Left cardiac atrium (tissue), 4 donors: Measurements from ENCODE around the gene MGA. TPM values are rescaled to one million over a fixed set of nuclear protein-coding genes. Genes with fewer than 3 reads are reported as not detected.
A peak's percentile ranks its signal among the peaks of the same experiment; 100 is the strongest.

Experiments used
- ATAC-seq, 2 donors: fragments of 200-7000 bp; cut with Tn5 transposase; one replicate each; pipeline ENCODE4 v1.9.1; 2020; ENCODE audit warnings: mild to moderate bottlenecking in 2 of 2, moderate library complexity in 2 of 2
- DNase-seq: peaks from one replicate; pipeline ENCODE4 v3.0.0-alpha.2; 2020
- intact Hi-C, 2 donors: fragments of 100-400 bp; cut with DNase I; formaldehyde crosslinking; loops; one replicate each; pipeline versions ENCODE4 v1.14.1 to v1.15.1; 2022 to 2023
- total RNA-seq, 2 donors: library from RNA; stranded (reverse); fragmentation: NEBNext Ultra II Directional; extraction: Animal tissue kit (Norgen Biotek cat#: 25700); gene quantifications; one replicate each; pipeline ENCODE4 v1.2.1, GENCODE V29; 2021
- donor health status: DM: no; HTN: yes; CAD: no.
- donor health status: DM: no; HTN: yes; CAD: no; lungs with severe emphysema.
- donor health status: DM: yes; HTN: yes; CAD: no.
- donor health status: Dilated cardiomyopathy.

MGA gene
- total RNA-seq, 2 donors from 2014 or later, result 31.6 to 32.0 TPM

- intact Hi-C loops, result no loop called here
- DNase-seq, result no peak
- ATAC-seq, result no peak
Observed at GRCh38 chr15:41797201-41797944, 137.2 kb downstream of the MGA start.

GRCh38 chr15:41798607-41799487 lies 138.6 kb downstream of the MGA start:
- intact Hi-C loops, result no loop called here
- ATAC-seq (peak in 1 of 2 donors; percentile 17), DNase-seq (no peak)

GRCh38 chr15:41799488-41799805 lies 139.2 kb downstream of the MGA start:
- no peak for DNase-seq
- intact Hi-C loops, result no loop called here
- no peak for ATAC-seq

- DNase-seq, result no peak
- ATAC-seq, result no peak
- intact Hi-C loops, result no loop called here
Observed at GRCh38 chr15:41801185-41801584, 141.0 kb downstream of the MGA start.

GRCh38 chr15:41801850-41802455 lies 141.7 kb downstream of the MGA start:
- no peak for ATAC-seq
- no peak for DNase-seq
- intact Hi-C loops, result no loop called here

GRCh38 chr15:41804361-41804760 lies 144.2 kb downstream of the MGA start:
- ATAC-seq, result no peak
- no peak for DNase-seq
- intact Hi-C loops, result no loop called here

GRCh38 chr15:41804916-41805666 lies 144.9 kb downstream of the MGA start:
- peak in 1 of 2 donors; percentile 13 for ATAC-seq
- no peak for DNase-seq
- intact Hi-C loops, result no loop called here

- DNase-seq (no peak), ATAC-seq (no peak)
- intact Hi-C loops, result no loop called here
Observed at GRCh38 chr15:41805711-41806110, 145.5 kb downstream of the MGA start.

- intact Hi-C loops, result no loop called here
- ATAC-seq (peak; percentile 51 to 88), DNase-seq (peak; percentile 42)
Observed at GRCh38 chr15:41806291-41807181, 146.3 kb downstream of the MGA start.

GRCh38 chr15:41809121-41809520 lies 148.9 kb downstream of the MGA start:
- ATAC-seq (no peak), DNase-seq (no peak)
- intact Hi-C loops, result no loop called here

- DNase-seq (no peak), ATAC-seq (no peak)
- intact Hi-C loops, result loop anchor here (2.0 to 5.0 kb wide), 3 partner anchors 37 to 252 kb away; partner anchors contain the start of genes MAPKBP1 (in 1 of the 2) and TYRO3 (in 1 of the 2)
Observed at GRCh38 chr15:41809526-41810220, 149.5 kb downstream of the MGA start.

GRCh38 chr15:41810651-41811431 lies 150.6 kb downstream of the MGA start:
- no peak for ATAC-seq
- intact Hi-C loops, result loop anchor here (2.0 to 5.0 kb wide), 3 partner anchors 38 to 254 kb away; partner anchors contain the start of genes MAPKBP1 (in 1 of the 2) and TYRO3 (in 1 of the 2)
- no peak for DNase-seq

- intact Hi-C loops, result loop anchor here (2.0 to 5.0 kb wide), 3 partner anchors 39 to 254 kb away; partner anchors contain the start of genes MAPKBP1 (in 1 of the 2) and TYRO3 (in 1 of the 2)
- DNase-seq (peak; percentile 88), ATAC-seq (peak; percentile 87 to 95)
Observed at GRCh38 chr15:41811432-41812195, 151.4 kb downstream of the MGA start.

GRCh38 chr15:41812820-41813375 lies 152.7 kb downstream of the MGA start:
- intact Hi-C loops, result loop anchor here (5.0 kb wide), 2 partner anchors 41 to 256 kb away; partner anchors contain the start of genes MAPKBP1 (in 1 of the 2) and TYRO3 (in 1 of the 2)

GRCh38 chr15:41813426-41813825 lies 153.2 kb downstream of the MGA start:
- intact Hi-C loops, result loop anchor here (5.0 kb wide), 2 partner anchors 41 to 256 kb away; partner anchors contain the start of genes MAPKBP1 (in 1 of the 2) and TYRO3 (in 1 of the 2)
- no peak for DNase-seq
- no peak for ATAC-seq

More at GRCh38 chr15:41812820-41813375, 152.7 kb downstream of the MGA start:
- no peak for DNase-seq
- ATAC-seq, result no peak
